H1 (cell line): Measurements from ENCODE around the gene SLPI. TPM values are rescaled to one million over a fixed set of nuclear protein-coding genes. Genes with fewer than 3 reads are reported as not detected.
A peak's percentile ranks its signal among the peaks of the same experiment; 100 is the strongest.

Experiments
- CTCF ChIA-PET: fragments of 300-600 bp; sonication (Branson Sonifier 250); formaldehyde crosslinking; loops from one replicate; lab custom pipeline; 2021; ENCODE audit not compliant: partially characterized antibody; lab: Charles Lee
- POLR2A ChIA-PET: fragments of 300-600 bp; sonication (Branson Sonifier 250); formaldehyde crosslinking; loops from one replicate; lab custom pipeline; 2021; ENCODE audit warnings: inconsistent platforms; ENCODE audit not compliant: partially characterized antibody; lab: Charles Lee
- DNase-seq, 2 experiments: peaks; one replicate each; pipeline versions ENCODE4 v3.0.0 to v3.0.0-alpha.2; 2010 to 2022; ENCODE audit warnings: low spot score in 2 of 2, low read depth in 1 of 2, mixed read lengths in 1 of 2
- FAIRE-seq: peaks from 2 replicates; lab custom pipeline; 2011; peaks lifted over from hg19 to GRCh38; lab: Jason Lieb, UNC
- H2AFZ ChIP-seq: 2 replicates; pipeline ENCODE4 v1.8.1; 2012; ENCODE audit warnings: low read length, inconsistent platforms
- H2AK5ac ChIP-seq: 2 replicates; pipeline ENCODE4 v1.6.1; 2013; ENCODE audit warnings: low read depth, low read length
- H2BK120ac ChIP-seq: replicated peaks from 2 replicates; pipeline ENCODE3; 2013; ENCODE audit warnings: low read depth, low read length, inconsistent platforms
- H2BK12ac ChIP-seq: 2 replicates; pipeline ENCODE4 v1.6.1; 2013; ENCODE audit warnings: low read depth, low read length
- H2BK15ac ChIP-seq: 2 replicates; pipeline ENCODE4 v1.6.1; 2013; ENCODE audit warnings: low read length
- H2BK20ac ChIP-seq: 2 replicates; pipeline ENCODE4 v1.6.1; 2013; ENCODE audit warnings: low read length
- H2BK5ac ChIP-seq: 2 replicates; pipeline ENCODE4 v1.6.1; 2013; ENCODE audit warnings: low read depth, low read length
- H3K14ac ChIP-seq: 2 replicates; pipeline ENCODE4 v1.6.1; 2013; ENCODE audit warnings: inconsistent platforms; ENCODE audit not compliant: insufficient read length
- H3K18ac ChIP-seq: 2 replicates; pipeline ENCODE4 v1.6.1; 2013; ENCODE audit warnings: low read length; ENCODE audit errors: extremely low read depth
- H3K23ac ChIP-seq: 2 replicates; pipeline ENCODE4 v1.6.1; 2013; ENCODE audit warnings: inconsistent platforms; ENCODE audit not compliant: insufficient read length
- H3K23me2 ChIP-seq: 2 replicates; pipeline ENCODE4 v1.6.1; 2013; ENCODE audit warnings: low read depth, low read length
- H3K27ac ChIP-seq: 2 replicates; pipeline ENCODE4 v1.6.1; 2011; ENCODE audit warnings: low read depth, low read length, inconsistent platforms
- H3K27me3 ChIP-seq, 4 experiments: replicated peaks in 1 of 4; 1 replicate in 1 of 4; 2 replicates in 3 of 4; pipeline versions ENCODE4 v1.6.1 to v1.8.1; 2011 to 2013; ENCODE audit warnings: low read length in 3 of 4, mild to moderate bottlenecking in 3 of 4, inconsistent platforms in 2 of 4, mixed read lengths in 2 of 4, moderate library complexity in 1 of 4; ENCODE audit not compliant: control insufficient read depth in 3 of 4, insufficient read depth in 3 of 4; ENCODE audit errors: extremely low read depth in 1 of 4
- H3K36me3 ChIP-seq, 4 experiments: 2 replicates each; pipeline versions ENCODE4 v1.6.1 to v1.8.1; 2011 to 2013; ENCODE audit warnings: mild to moderate bottlenecking in 4 of 4, low read length in 3 of 4, moderate library complexity in 2 of 4, control low read depth in 1 of 4, inconsistent platforms in 1 of 4; ENCODE audit not compliant: insufficient read depth in 4 of 4, control insufficient read depth in 2 of 4
- H3K4ac ChIP-seq: replicated peaks from 2 replicates; pipeline ENCODE3; 2013; ENCODE audit warnings: low read length, low read depth, mixed read lengths, inconsistent platforms; ENCODE audit not compliant: insufficient read length
- H3K4me1 ChIP-seq, 4 experiments: replicated peaks in 1 of 4; 1 replicate in 1 of 4; 2 replicates in 3 of 4; pipeline versions ENCODE4 v1.6.1 to v1.8.1; 2011 to 2013; ENCODE audit warnings: low read length in 3 of 4, inconsistent platforms in 2 of 4, mixed read lengths in 1 of 4; ENCODE audit not compliant: insufficient read depth in 4 of 4, control insufficient read depth in 3 of 4
- H3K4me2 ChIP-seq, 2 experiments: 2 replicates each; pipeline versions ENCODE4 v1.6.1 to v1.8.1; 2011 to 2013; ENCODE audit warnings: low read depth in 2 of 2, low read length in 2 of 2, control low read depth in 1 of 2, inconsistent platforms in 1 of 2, mild to moderate bottlenecking in 1 of 2; ENCODE audit not compliant: insufficient read depth in 1 of 2
- H3K4me3 ChIP-seq, 4 experiments: fragments of 200-600, 300-600 bp in 1 of 4; sonication (generic), shearing (Covaris generic), sonication (Bioruptor Twin) in 1 of 4; 2 replicates each; pipeline versions ENCODE4 v1.5.1 to v1.8.1; 2011 to 2016; ENCODE audit warnings: low read length in 4 of 4, low read depth in 3 of 4, control low read depth in 2 of 4, inconsistent platforms in 2 of 4, mild to moderate bottlenecking in 2 of 4, mixed read lengths in 1 of 4, moderate library complexity in 1 of 4; ENCODE audit not compliant: insufficient read depth in 2 of 4; ENCODE audit errors: extremely low read depth in 1 of 4
- H3K56ac ChIP-seq: replicated peaks from 2 replicates; pipeline ENCODE3; 2013; ENCODE audit warnings: low read depth, mild to moderate bottlenecking, mixed read lengths, low read length, inconsistent platforms; ENCODE audit not compliant: insufficient read length
- H3K79me1 ChIP-seq: 2 replicates; pipeline ENCODE4 v1.6.1; 2013; ENCODE audit warnings: low read depth, low read length, control low read depth
- H3K79me2 ChIP-seq, 2 experiments: 2 replicates each; pipeline versions ENCODE4 v1.6.1 to v1.8.1; 2012 to 2013; ENCODE audit warnings: low read length in 2 of 2, mild to moderate bottlenecking in 2 of 2, inconsistent platforms in 1 of 2; ENCODE audit not compliant: insufficient read depth in 2 of 2, control insufficient read depth in 1 of 2
- H3K9ac ChIP-seq, 4 experiments: replicated peaks in 1 of 4; 1 replicate in 1 of 4; 2 replicates in 3 of 4; pipeline versions ENCODE4 v1.6.1 to v1.8.1; 2011 to 2013; ENCODE audit warnings: low read depth in 3 of 4, low read length in 3 of 4, control low read depth in 2 of 4, mild to moderate bottlenecking in 2 of 4, moderate library complexity in 2 of 4, inconsistent platforms in 1 of 4; ENCODE audit errors: extremely low read depth in 1 of 4
- H3K9me3 ChIP-seq, 2 experiments: 2 replicates each; pipeline versions ENCODE4 v1.6.1 to v1.8.1; 2012 to 2013; ENCODE audit warnings: mild to moderate bottlenecking in 2 of 2, moderate library complexity in 2 of 2, control low read depth in 1 of 2, inconsistent platforms in 1 of 2, low read depth in 1 of 2, low read length in 1 of 2, mixed read lengths in 1 of 2; ENCODE audit not compliant: insufficient read depth in 2 of 2
- H4K20me1 ChIP-seq, 2 experiments: replicated peaks in 1 of 2; 2 replicates each; pipeline versions ENCODE3 to v1.8.1; 2011 to 2013; ENCODE audit warnings: inconsistent platforms in 2 of 2, low read length in 2 of 2, mild to moderate bottlenecking in 1 of 2; ENCODE audit not compliant: insufficient read depth in 2 of 2, control insufficient read depth in 1 of 2
- H4K5ac ChIP-seq: 2 replicates; pipeline ENCODE4 v1.6.1; 2013; ENCODE audit warnings: low read length, low read depth, mixed read lengths, inconsistent platforms; ENCODE audit not compliant: insufficient read length
- H4K8ac ChIP-seq: 2 replicates; pipeline ENCODE4 v1.8.0; 2013; ENCODE audit warnings: mild to moderate bottlenecking, moderate library complexity, low read length, inconsistent platforms; ENCODE audit not compliant: insufficient read depth; ENCODE audit errors: extremely low read depth
- H4K91ac ChIP-seq: replicated peaks from 2 replicates; pipeline ENCODE3; 2013; ENCODE audit warnings: low read length, mixed read lengths, inconsistent platforms; ENCODE audit not compliant: insufficient read length
- CHD2 ChIP-seq: IDR thresholded peaks from 2 replicates; pipeline ENCODE4 v1.6.1; 2012; ENCODE audit warnings: low read length, improper control_type of control experiment
- GABPA ChIP-seq: IDR thresholded peaks from 2 replicates; pipeline ENCODE4 v1.6.1; 2011; ENCODE audit warnings: mild to moderate bottlenecking, low read length, moderate library complexity, borderline replicate concordance; ENCODE audit not compliant: insufficient read depth
- POLR2AphosphoS5 ChIP-seq: IDR thresholded peaks from 2 replicates; pipeline ENCODE4 v1.6.1; 2011; ENCODE audit warnings: low read depth, low read length
- POU5F1 ChIP-seq: IDR thresholded peaks from 2 replicates; pipeline ENCODE4 v1.6.1; 2011; ENCODE audit warnings: low read depth, mild to moderate bottlenecking, low read length, moderate library complexity
- TAF7 ChIP-seq: optimal IDR thresholded peaks from 2 replicates; pipeline ENCODE3; 2011; ENCODE audit warnings: low read depth, mild to moderate bottlenecking, inconsistent platforms, low read length, moderate library complexity, borderline replicate concordance
- TCF12 ChIP-seq: IDR thresholded peaks from 2 replicates; pipeline ENCODE4 v1.6.1; 2011; ENCODE audit warnings: low read depth, mild to moderate bottlenecking, low read length
- polyA plus RNA-seq, 7 experiments: library from polyadenylated mRNA; depleted of rRNA in 3 of 7; stranded (reverse) in 5 of 7; unstranded in 2 of 7; fragments of >200 nt in 5 of 7; fragments of 200-250 nt in 2 of 7; gene quantifications; 1 replicate in 5 of 7; 2 replicates in 1 of 7; 4 replicates in 1 of 7; pipeline versions ENCODE4 v1.2.1 to v1.2.3, GENCODE V29; 2011 to 2013; ENCODE audit warnings: missing spikeins in 2 of 7, mixed read lengths in 2 of 7
- total RNA-seq: library from RNA; stranded (reverse); fragmentation: NEBNext Ultra II Directional; extraction: Animal tissue kit (Norgen Biotek cat#: 25700); gene quantifications from 2 replicates; pipeline ENCODE4 v1.2.1, GENCODE V29; 2021

The SLPI gene
- total and polyA plus RNA-seq, 2 of the 8 experiments (the other 6 are each of a cell fraction or from before 2014, with no cell fraction given): not detected

- no peak overlapping the region for H3K4ac ChIP-seq
- no peak overlapping the region for H4K91ac ChIP-seq
- peaks cover 3 to 18% (median 11%) of the 10 kb centered on the region in 4 experiments; a peak in 6 of 7 replicates for H3K4me1 ChIP-seq
- no peak overlapping the region for H3K9ac ChIP-seq
- H4K5ac ChIP-seq: no peak overlapping the region
- TF ChIP-seq POU5F1 (no peak), TAF7 (no peak), GABPA (no peak), CHD2 (no peak), POLR2AphosphoS5 (0 out of 2 replicates have a peak, but pooled peaks have one; percentile 49), TCF12 (peak; percentile 68; the same call in 1 of the 2 replicates)
- no peak overlapping the region for H3K27ac ChIP-seq
- H3K23me2 ChIP-seq: no peaks in the 10 kb centered on the region
- H4K20me1 ChIP-seq: no peaks in the 10 kb centered on the region
- no peak overlapping the region for H2BK5ac ChIP-seq
- H4K8ac ChIP-seq: no peak overlapping the region
- peaks cover 0 to 4% of the 10 kb centered on the region in 2 experiments; a peak in 2 of 4 replicates for H3K9me3 ChIP-seq
- H3K36me3 ChIP-seq: no peaks in the 10 kb centered on the region
- no peak overlapping the region for H3K18ac ChIP-seq
- peaks cover 0 to 1% (median 0%) of the 10 kb centered on the region in 4 experiments; a peak in 2 of 7 replicates for H3K27me3 ChIP-seq
- H3K4me3 ChIP-seq: no peak overlapping the region
- H3K14ac ChIP-seq: no peak overlapping the region
- H2BK15ac ChIP-seq: no peak overlapping the region
- H2BK20ac ChIP-seq: no peak overlapping the region
- no peaks in the 10 kb centered on the region for H3K79me1 ChIP-seq
- H2AFZ ChIP-seq: no peak overlapping the region
- DNase-seq: no peak
- H3K23ac ChIP-seq: no peak overlapping the region
- H3K4me2 ChIP-seq: no peak overlapping the region
- H2BK120ac ChIP-seq: peak overlapping the region; percentile 2
- no peak overlapping the region for H2AK5ac ChIP-seq
- ChIA-PET POLR2A (no interaction called here), CTCF (no interaction called here)
- H3K56ac ChIP-seq: no peak overlapping the region
- no peak for FAIRE-seq
- H3K79me2 ChIP-seq: no peaks in the 10 kb centered on the region
- no peak overlapping the region for H2BK12ac ChIP-seq
These were observed 42.5 kb downstream of the SLPI start for GRCh38 chr20:45211569-45212474.
